SKM-1 (cell line): ENCODE data around the gene IMMP2L.
"Not testable (repeated sequence)": the region's sequence is repeated elsewhere in the genome, so short reads cannot be mapped to it uniquely, and the experiment has no call there.

Source experiments
- DNase-seq: peaks from one replicate; lab custom pipeline; 2025; ENCODE audit not compliant: unreplicated experiment; lab: John Stamatoyannopoulos, UW

The IMMP2L gene

GRCh38 chr7:111343017-111343416 is 219.3 kb downstream of the IMMP2L start:
- DNase-seq: no peak

- DNase-seq: no peak
Measured at GRCh38 chr7:111339006-111339405, 223.3 kb downstream of the IMMP2L start.

GRCh38 chr7:111333010-111333409 is 229.3 kb downstream of the IMMP2L start:
- no peak for DNase-seq

- DNase-seq: no peak
Measured at GRCh38 chr7:111330235-111330523, 232.1 kb downstream of the IMMP2L start.

DNA sequence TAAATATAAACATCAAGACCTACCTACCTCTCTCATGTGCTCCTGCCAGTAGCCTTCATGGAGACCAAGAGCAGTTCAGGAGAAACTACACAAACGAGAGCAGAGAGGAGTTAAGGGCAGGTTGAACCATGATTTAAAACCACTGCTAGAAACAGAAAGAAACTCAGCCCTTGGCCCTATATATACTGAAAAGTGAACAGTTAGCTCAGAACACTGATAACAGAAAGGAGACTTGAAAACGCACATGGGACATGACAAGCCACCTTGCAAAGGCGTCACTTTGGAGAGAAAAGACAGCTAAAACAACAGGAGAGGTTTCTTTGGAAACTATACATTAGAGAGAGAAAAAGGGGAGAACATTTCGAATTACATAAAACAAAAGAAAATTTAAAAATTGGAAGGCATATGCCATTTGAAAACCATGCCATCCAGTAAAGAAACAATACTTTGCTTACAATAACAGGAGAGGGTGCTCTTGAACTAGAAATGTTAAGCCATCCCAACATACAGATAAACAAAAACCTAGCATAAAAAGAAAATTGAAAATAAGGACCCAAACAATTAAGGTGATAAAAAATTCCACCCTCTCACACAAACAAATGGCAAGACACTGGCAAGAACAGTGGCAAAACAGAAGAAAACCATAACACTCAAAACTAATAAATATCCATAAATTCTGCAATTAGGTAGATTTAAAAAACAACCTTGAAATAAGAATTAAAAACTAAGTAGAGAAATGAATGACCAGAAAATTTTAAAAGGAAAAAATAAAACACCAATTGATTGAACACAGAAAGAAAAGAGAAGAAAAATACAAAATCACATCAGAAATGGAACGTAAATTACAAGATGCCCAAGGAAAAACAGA is 232.7 kb downstream of the IMMP2L start:
- DNase-seq: no peak

DNA sequence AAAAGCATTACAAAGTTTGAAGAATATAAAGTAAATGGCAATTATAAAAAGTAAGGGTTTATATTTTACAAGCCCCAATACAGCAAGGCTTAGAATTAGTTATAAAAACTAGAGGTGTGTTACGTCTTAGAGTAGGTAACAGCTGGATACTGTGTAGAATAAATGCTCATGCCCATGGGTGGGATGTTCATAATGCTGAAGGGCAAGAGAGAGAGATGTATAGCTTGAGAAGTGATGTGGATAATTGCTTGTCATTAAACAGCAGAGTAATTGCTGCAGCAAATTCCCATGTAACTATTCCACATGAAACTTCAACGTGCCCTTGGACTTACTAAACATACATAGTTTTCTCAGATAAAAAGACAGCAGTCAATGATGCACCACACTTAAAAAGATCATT is 233.8 kb downstream of the IMMP2L start:
- DNase-seq: no peak

DNA sequence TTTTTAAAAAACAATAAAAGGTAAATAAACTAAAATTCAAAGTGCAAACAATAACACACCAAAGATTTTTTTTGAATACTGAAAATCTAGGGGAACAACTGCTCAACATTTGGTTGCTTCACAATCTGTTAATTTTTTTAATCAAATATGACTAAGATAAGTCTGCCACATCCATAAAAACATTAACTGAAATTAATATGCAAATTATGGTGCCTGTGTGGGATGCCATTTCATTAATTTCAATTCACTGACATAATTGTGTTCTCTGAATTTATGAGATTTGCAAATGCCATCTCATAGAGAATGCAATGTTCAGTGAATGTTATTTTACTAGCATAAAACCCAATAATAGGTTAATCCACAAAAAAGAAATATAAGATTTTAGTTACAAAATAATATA is 237.5 kb downstream of the IMMP2L start:
- no peak for DNase-seq

- DNase-seq: peak; percentile 50
Measured at GRCh38 chr7:111324228-111324627, 238.1 kb downstream of the IMMP2L start.

GRCh38 chr7:111323670-111324069 is 238.6 kb downstream of the IMMP2L start:
- not testable (repeated sequence) for DNase-seq

- no peak for DNase-seq
Measured at GRCh38 chr7:111320133-111320532, 242.2 kb downstream of the IMMP2L start.

DNA sequence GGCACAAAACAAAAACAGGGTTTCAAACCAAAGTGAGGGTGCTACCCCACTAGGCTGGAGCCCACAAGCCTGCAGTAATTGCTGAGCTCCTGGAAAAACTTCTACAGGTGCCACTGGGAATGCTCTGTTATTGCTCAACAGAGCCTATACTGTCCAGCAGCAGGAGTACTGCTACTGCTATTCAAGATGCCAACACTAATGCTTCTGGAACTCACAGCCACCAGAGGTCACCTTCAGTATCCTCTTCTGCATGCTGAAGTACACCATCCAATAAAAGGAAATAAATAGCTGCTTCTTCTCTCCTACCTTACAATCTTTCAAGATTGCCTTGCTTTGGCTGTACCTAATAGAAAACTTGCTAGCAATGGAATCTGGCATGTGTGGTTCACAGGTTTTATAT is 249.3 kb downstream of the IMMP2L start:
- no peak for DNase-seq

- DNase-seq: no peak
Measured at GRCh38 chr7:111308691-111309090, 253.6 kb downstream of the IMMP2L start.

GRCh38 chr7:111301891-111302290 is 260.4 kb downstream of the IMMP2L start:
- no peak for DNase-seq

- DNase-seq: no peak
Measured at GRCh38 chr7:111294494-111294893, 267.8 kb downstream of the IMMP2L start.

GRCh38 chr7:111292026-111292470 is 270.2 kb downstream of the IMMP2L start:
- no peak for DNase-seq

GRCh38 chr7:111290982-111291381 is 271.3 kb downstream of the IMMP2L start:
- DNase-seq: no peak

DNA sequence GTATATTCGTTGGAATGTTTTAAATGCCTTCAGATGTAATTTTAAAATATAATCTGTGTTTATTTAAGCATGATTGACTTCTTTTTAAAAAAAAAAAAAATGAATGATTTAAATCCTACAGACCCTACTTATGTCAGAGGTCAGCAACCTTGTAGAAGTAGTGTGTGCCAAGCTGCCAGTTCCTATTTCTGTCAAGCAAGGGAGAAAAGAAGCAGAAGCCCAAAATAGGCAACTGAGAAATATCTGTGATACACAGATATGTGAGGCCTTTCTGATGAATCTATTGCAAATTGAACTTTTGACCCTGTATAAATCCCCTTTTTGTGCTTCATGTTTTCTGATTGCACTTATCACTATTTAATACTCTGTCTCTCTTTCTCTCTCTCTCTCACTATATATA is 271.9 kb downstream of the IMMP2L start:
- DNase-seq: no peak

DNA sequence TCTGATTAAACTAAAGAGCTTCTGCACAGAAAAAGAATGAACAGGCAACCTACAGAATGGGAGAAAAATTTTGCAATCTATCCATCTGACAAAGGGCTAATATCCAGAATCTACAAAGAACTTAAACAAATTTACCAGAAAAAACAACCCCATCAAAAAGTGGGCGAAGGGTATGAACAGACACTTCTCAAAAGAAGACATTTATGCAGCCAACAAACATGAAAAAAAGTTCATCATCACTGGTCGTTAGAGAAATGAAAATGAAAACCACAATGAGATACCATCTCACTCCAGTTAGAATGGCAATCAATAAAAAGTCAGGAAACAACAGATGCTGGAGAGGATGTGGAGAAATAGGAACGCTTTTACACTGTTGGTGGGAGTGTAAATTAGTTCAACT is 273.9 kb downstream of the IMMP2L start:
- DNase-seq: not testable (repeated sequence)

DNA sequence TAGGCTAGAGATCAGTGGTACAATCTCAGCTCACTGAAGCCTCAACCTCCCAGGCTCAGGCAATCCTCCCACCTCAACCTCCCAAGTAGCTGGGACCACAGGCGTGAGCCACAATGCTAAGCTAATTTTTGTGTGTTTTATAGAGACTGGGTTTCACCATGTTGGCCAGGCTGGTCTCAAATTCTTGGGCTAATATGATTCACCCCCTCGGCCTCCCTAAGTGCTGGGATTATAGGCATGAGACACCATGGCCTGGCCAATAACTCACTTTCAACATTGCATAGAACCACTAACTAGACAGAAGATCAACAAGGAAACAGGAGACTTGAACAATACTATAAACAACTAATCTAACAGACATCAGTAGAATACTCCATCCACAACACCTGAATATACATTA is 279.7 kb downstream of the IMMP2L start:
- no peak for DNase-seq

- DNase-seq: no peak
Measured at GRCh38 chr7:111274857-111275256, 287.4 kb downstream of the IMMP2L start.

GRCh38 chr7:111272092-111272491 is 290.2 kb downstream of the IMMP2L start:
- DNase-seq: no peak

- DNase-seq: not testable (repeated sequence)
Measured at GRCh38 chr7:111270794-111271193, 291.5 kb downstream of the IMMP2L start.

DNA sequence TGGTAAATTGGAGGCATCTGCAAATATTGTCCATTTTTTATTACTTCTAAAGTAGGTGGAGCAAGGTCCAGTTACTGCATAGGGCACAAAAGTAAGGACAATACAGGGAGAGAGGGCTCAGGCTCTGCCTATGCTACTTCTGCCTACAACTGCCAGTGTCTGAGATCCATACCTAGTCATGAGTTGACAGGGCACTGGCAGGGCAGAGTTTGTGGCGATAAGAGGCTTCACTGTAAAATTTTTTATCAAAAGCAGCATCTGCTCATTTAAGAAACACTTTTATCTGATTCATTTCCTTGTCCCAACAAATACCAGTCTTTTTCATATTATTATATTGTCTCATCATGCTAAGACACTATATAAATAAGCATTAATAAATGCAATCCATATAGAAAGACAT is 293.4 kb downstream of the IMMP2L start:
- no peak for DNase-seq
